Hepatocyte (in vitro differentiated cells): ENCODE results near the gene STRIP1. TPM values are rescaled to one million over a fixed set of nuclear protein-coding genes. Genes with fewer than 3 reads are reported as not detected.

Source experiments
- DNase-seq: peaks from one replicate; pipeline ENCODE4 v3.0.0-alpha.2; 2016; ENCODE audit warnings: low spot score
- H2AFZ ChIP-seq: fragments of 200-600 bp; sonication (generic); 2 replicates; pipeline ENCODE4 v1.6.0; 2016; ENCODE audit warnings: antibody characterized with exemption, mild to moderate bottlenecking
- H3K27ac ChIP-seq: fragments of 200-600 bp; sonication (generic); 2 replicates; pipeline ENCODE4 v1.5.1; 2016; ENCODE audit warnings: mild to moderate bottlenecking
- H3K27me3 ChIP-seq: fragments of 200-600 bp; sonication (generic); 2 replicates; pipeline ENCODE4 v1.6.1; 2016
- H3K36me3 ChIP-seq: fragments of 200-600 bp; sonication (generic); replicated peaks from 2 replicates; pipeline ENCODE4 v1.5.1; 2016; ENCODE audit warnings: low read depth; ENCODE audit not compliant: insufficient read depth
- H3K4me1 ChIP-seq: fragments of 200-600 bp; sonication (generic); 2 replicates; pipeline ENCODE4 v1.5.1; 2016; ENCODE audit warnings: mild to moderate bottlenecking, moderate library complexity; ENCODE audit not compliant: insufficient read depth
- H3K4me2 ChIP-seq: fragments of 200-600 bp; sonication (generic); 2 replicates; pipeline ENCODE4 v1.6.0; 2016
- H3K4me3 ChIP-seq: fragments of 200-600 bp; sonication (generic); 2 replicates; pipeline ENCODE4 v1.5.1; 2016; ENCODE audit warnings: mild to moderate bottlenecking
- H3K79me2 ChIP-seq: fragments of 200-600 bp; sonication (generic); 2 replicates; pipeline ENCODE4 v1.6.0; 2017; ENCODE audit warnings: mild to moderate bottlenecking
- H3K9me2 ChIP-seq: fragments of 200-600 bp; sonication (generic); replicated peaks from 2 replicates; pipeline ENCODE4 v1.6.0; 2017; ENCODE audit warnings: mild to moderate bottlenecking; ENCODE audit not compliant: insufficient read depth
- H3K9me3 ChIP-seq: fragments of 200-600 bp; sonication (generic); 2 replicates; pipeline ENCODE4 v1.5.1; 2016; ENCODE audit warnings: low read depth, mild to moderate bottlenecking
- H4K20me1 ChIP-seq: fragments of 200-600 bp; sonication (generic); 2 replicates; pipeline ENCODE4 v1.6.0; 2016; ENCODE audit warnings: mild to moderate bottlenecking; ENCODE audit not compliant: insufficient read depth, poor library complexity, severe bottlenecking
- CTCF ChIP-seq: fragments of 200-600 bp; sonication (generic); IDR thresholded peaks from 2 replicates; pipeline ENCODE4 v1.5.1; 2016; ENCODE audit warnings: antibody characterized with exemption, mild to moderate bottlenecking; ENCODE audit not compliant: poor library complexity
- EZH2 ChIP-seq: fragments of 200-600 bp; sonication (generic); IDR thresholded peaks from 2 replicates; pipeline ENCODE4 v1.6.1; 2016; ENCODE audit warnings: antibody characterized with exemption, mild to moderate bottlenecking, borderline replicate concordance
- EZH2phosphoT487 ChIP-seq: fragments of 200-600 bp; sonication (generic); IDR thresholded peaks from one replicate; pipeline ENCODE4 v1.6.1; 2018; ENCODE audit warnings: antibody characterized with exemption, mild to moderate bottlenecking, low read depth, moderate library complexity; ENCODE audit not compliant: unreplicated experiment, severe bottlenecking
- WGBS: methylation state at CpG from one replicate; pipeline ENCODE4 v1.1.6; 2016; ENCODE audit warnings: low lambda C conversion rate; ENCODE audit errors: missing lambda C conversion rate; 5-methylcytosine and 5-hydroxymethylcytosine counted together
- polyA plus RNA-seq: library from polyadenylated mRNA; unstranded; fragments of >200 nt; fragmentation: Nextera tagmentation; extraction: Ambion mirVana; gene quantifications from 2 replicates; pipeline ENCODE4 v1.2.1, GENCODE V29; 2016
- total RNA-seq: library from RNA; depleted of rRNA; stranded (reverse); fragments of >200 nt; gene quantifications from 2 replicates; pipeline ENCODE4 v1.2.3, GENCODE V29; 2014

STRIP1 gene
- total and polyA plus RNA-seq, 2 experiments from 2014 or later, result 29.1 to 44.6 TPM

- H4K20me1 ChIP-seq, result peaks cover 2% of the 10 kb centered on the region
- H3K9me3 ChIP-seq, result no peaks in the 10 kb centered on the region
- H3K36me3 ChIP-seq, result no peaks in the 10 kb centered on the region
- no peak overlapping the region for H2AFZ ChIP-seq
- H3K4me2 ChIP-seq, result no peak overlapping the region
- H3K79me2 ChIP-seq, result no peaks in the 10 kb centered on the region
- TF ChIP-seq CTCF, result no peak
- TF ChIP-seq EZH2, result no peak
- no peak for TF ChIP-seq EZH2phosphoT487
- no peak overlapping the region for H3K27ac ChIP-seq
- H3K27me3 ChIP-seq, result no peaks in the 10 kb centered on the region
- WGBS, result 98% methylated on average over 4 of the region's 4 CpGs
- no peak for DNase-seq
- H3K4me1 ChIP-seq, result peaks cover 7% of the 10 kb centered on the region
- no peak overlapping the region for H3K4me3 ChIP-seq
- no peaks in the 10 kb centered on the region for H3K9me2 ChIP-seq
These were observed 21.9 kb downstream of the STRIP1 start for GRCh38 chr1:110056285-110056683.

GRCh38 chr1:110056776-110057175 lies 22.4 kb downstream of the STRIP1 start:
- Histone ChIP-seq H3K4me3 (no peak overlapping the region), H3K4me1 (peaks cover 7% of the 10 kb centered on the region), H3K36me3 (no peaks in the 10 kb centered on the region), H3K9me3 (no peaks in the 10 kb centered on the region), H3K27ac (no peak overlapping the region), H3K79me2 (no peaks in the 10 kb centered on the region), H3K9me2 (no peaks in the 10 kb centered on the region), H3K4me2 (no peak overlapping the region), H3K27me3 (no peaks in the 10 kb centered on the region), H4K20me1 (peaks cover 2% of the 10 kb centered on the region), H2AFZ (no peak overlapping the region)
- no peak for DNase-seq
- WGBS, result 83% methylated on average over 3 of the region's 3 CpGs
- TF ChIP-seq EZH2, result no peak
- TF ChIP-seq EZH2phosphoT487, result no peak
- TF ChIP-seq CTCF, result no peak

- Histone ChIP-seq H3K9me2 (no peaks in the 10 kb centered on the region), H3K4me2 (no peak overlapping the region), H3K4me1 (peaks cover 7% of the 10 kb centered on the region), H4K20me1 (peaks cover 2% of the 10 kb centered on the region), H3K79me2 (no peaks in the 10 kb centered on the region), H3K27me3 (no peaks in the 10 kb centered on the region), H2AFZ (no peak overlapping the region), H3K9me3 (no peaks in the 10 kb centered on the region), H3K4me3 (no peak overlapping the region), H3K36me3 (no peaks in the 10 kb centered on the region), H3K27ac (no peak overlapping the region)
- no peak for DNase-seq
- TF ChIP-seq EZH2phosphoT487 (no peak), EZH2 (no peak), CTCF (no peak)
- 42% methylated on average over 7 of the region's 7 CpGs for WGBS
These were observed 23.6 kb downstream of the STRIP1 start for GRCh38 chr1:110057963-110058518.

GRCh38 chr1:110058591-110058990 lies 24.2 kb downstream of the STRIP1 start:
- peak overlapping the region; percentile 45 for H3K27ac ChIP-seq
- no peaks in the 10 kb centered on the region for H3K36me3 ChIP-seq
- no peaks in the 10 kb centered on the region for H3K9me2 ChIP-seq
- H3K79me2 ChIP-seq, result no peaks in the 10 kb centered on the region
- no peak overlapping the region for H3K4me3 ChIP-seq
- peaks cover 2% of the 10 kb centered on the region for H4K20me1 ChIP-seq
- 79% methylated on average over 1 of the region's 1 CpG for WGBS
- no peak for DNase-seq
- H3K27me3 ChIP-seq, result no peaks in the 10 kb centered on the region
- no peak overlapping the region for H3K4me2 ChIP-seq
- H2AFZ ChIP-seq, result no peak overlapping the region
- no peak for TF ChIP-seq EZH2
- H3K4me1 ChIP-seq, result peaks cover 7% of the 10 kb centered on the region
- no peaks in the 10 kb centered on the region for H3K9me3 ChIP-seq
